Measurements from ENCODE around the gene TAS2R10. TPM values are rescaled to one million over a fixed set of nuclear protein-coding genes. Genes with fewer than 3 reads are reported as not detected.

Gene TAS2R10, protein sequence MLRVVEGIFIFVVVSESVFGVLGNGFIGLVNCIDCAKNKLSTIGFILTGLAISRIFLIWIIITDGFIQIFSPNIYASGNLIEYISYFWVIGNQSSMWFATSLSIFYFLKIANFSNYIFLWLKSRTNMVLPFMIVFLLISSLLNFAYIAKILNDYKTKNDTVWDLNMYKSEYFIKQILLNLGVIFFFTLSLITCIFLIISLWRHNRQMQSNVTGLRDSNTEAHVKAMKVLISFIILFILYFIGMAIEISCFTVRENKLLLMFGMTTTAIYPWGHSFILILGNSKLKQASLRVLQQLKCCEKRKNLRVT
- polyA plus RNA-seq (2013, experiment 1 of 2): 0.14 TPM
- 0.36 TPM for polyA plus RNA-seq (2013, experiment 2 of 2)

DNA sequence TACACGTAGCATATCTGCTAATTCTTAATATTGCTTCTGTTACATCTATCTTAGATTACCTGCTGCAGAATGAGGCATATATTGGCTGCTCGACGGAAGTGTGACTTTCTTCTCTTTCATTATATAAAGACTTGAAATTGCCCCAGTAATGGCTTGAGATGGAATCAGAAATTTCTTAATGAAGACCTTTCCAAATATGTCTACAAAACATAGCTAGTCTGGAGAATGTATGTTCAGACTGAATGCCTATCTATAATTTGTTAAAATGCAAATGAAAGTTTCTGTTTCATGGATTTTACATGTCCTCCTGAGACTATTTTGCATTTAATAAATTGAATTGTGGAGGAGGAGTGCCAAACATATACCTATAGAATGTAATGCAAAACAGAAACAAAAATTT is at the start of gene TAS2R10:
Gene TAS2R10 (minus strand): TSS at position 101 of the 400 bp plus-strand sequence. CDS start 89 bp downstream, at position 12.
- Histone ChIP-seq H3K27me3 (ENCODE audit: control insufficient read depth in 3 of 3, insufficient read depth in 3 of 3, low read depth in 1 of 3, low read length in 3 of 3) (no peaks in the 10 kb centered on the region), H2AK5ac (ENCODE audit: low read depth, low read length) (no peak within 1 kb of the TSS), H3K9ac (ENCODE audit: low read depth, low read length, poor library complexity) (no peak within 1 kb of the TSS), H3K79me1 (ENCODE audit: low read depth, low read length) (no peaks in the 10 kb centered on the region), H2BK5ac (ENCODE audit: low read length) (no peak within 1 kb of the TSS), H3K4me2 (ENCODE audit: insufficient read depth, low read length, poor library complexity, severe bottlenecking) (no peak within 1 kb of the TSS), H3K36me3 (replicated peaks in 1 of 2; ENCODE audit: control insufficient read depth in 2 of 2, insufficient read depth in 2 of 2, low read length in 2 of 2) (no peaks in the 10 kb centered on the region), H3K18ac (ENCODE audit: low read length) (no peak within 1 kb of the TSS), H2BK120ac (ENCODE audit: low read depth, low read length) (no peak within 1 kb of the TSS), H2BK12ac (ENCODE audit: low read length) (no peak within 1 kb of the TSS), H3K23ac (ENCODE audit: low read depth, low read length, poor library complexity) (no peak within 1 kb of the TSS), H4K91ac (ENCODE audit: low read depth, low read length, poor library complexity) (no peak within 1 kb of the TSS), H3K4ac (ENCODE audit: low read length) (no peak within 1 kb of the TSS), H3K9me3 (replicated peaks in 1 of 2; ENCODE audit: control insufficient read depth in 2 of 2, insufficient read depth in 1 of 2, low read depth in 1 of 2, low read length in 2 of 2) (no peaks in the 10 kb centered on the region), H2BK15ac (ENCODE audit: low read length) (no peak within 1 kb of the TSS), H4K8ac (ENCODE audit: low read depth, low read length) (no peak within 1 kb of the TSS), H3K27ac (replicated peaks; ENCODE audit: low read length) (no peak within 1 kb of the TSS), H3K14ac (ENCODE audit: low read length) (no peak within 1 kb of the TSS), H2AFZ (ENCODE audit: low read length) (no peak within 1 kb of the TSS), H3K4me1 (ENCODE audit: control insufficient read depth in 2 of 2, insufficient read depth in 1 of 2, low read depth in 1 of 2, low read length in 2 of 2) (no peaks in the 10 kb centered on the region), H3K4me3 (ENCODE audit: low read length in 2 of 2) (no peak within 1 kb of the TSS)
- no peak for DNase-seq (ENCODE audit: low spot score)
- WGBS, 2 donors (ENCODE audit: extremely low coverage in 2 of 2, insufficient read length in 2 of 2, insufficient replicate concordance in 1 of 2): no CpG with 5 or more reads among the region's 3 CpGs

DNA sequence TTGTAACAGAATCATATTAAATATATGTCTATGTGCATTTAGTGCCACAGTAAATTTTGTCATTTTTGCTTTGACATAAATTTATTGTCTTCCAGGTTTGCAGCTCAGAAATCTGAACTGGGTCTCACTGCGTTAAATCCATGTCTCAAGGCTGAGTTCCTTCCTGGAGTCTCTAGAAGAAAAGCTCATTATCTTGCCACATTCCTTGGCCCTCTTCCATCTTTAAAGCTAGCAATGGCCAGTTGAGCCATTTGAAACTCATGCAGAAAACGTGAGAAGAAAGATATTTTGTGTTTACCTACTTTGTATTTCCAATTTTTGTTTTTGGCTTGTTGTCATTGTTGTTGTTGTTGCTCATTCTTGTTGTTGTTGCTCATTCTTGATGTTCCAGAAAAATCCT is 47.2 kb upstream of the TAS2R10 start:
- H3K9me3 ChIP-seq (replicated peaks in 1 of 2; ENCODE audit: control insufficient read depth in 2 of 2, insufficient read depth in 1 of 2, low read depth in 1 of 2, low read length in 2 of 2): no peaks in the 10 kb centered on the region
- WGBS, 2 donors (ENCODE audit: extremely low coverage in 2 of 2, insufficient read length in 2 of 2, insufficient replicate concordance in 1 of 2): no CpG with 5 or more reads among the region's 2 CpGs

DNA sequence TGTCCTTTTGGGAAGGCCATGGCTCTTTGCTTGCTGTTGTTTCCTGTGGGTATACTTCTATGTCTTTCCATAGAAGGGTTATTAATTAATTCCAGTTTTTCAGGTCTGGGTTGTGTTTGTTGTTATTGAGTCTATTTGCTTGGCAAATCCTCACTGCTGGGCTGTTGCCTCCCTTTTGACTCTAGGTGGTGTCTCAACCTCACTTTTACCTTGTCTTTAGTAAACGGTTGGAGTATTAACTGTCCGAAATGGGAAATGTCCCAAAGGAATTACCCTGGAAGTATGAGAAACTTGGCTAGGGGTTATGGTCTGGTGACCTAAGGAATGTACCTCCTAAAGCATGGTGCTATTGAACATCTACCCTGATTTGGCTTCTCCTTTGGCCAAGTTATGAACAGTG is 41.2 kb upstream of the TAS2R10 start:
- no CpG with 5 or more reads among the region's 2 CpGs for WGBS, 2 donors (ENCODE audit: extremely low coverage in 2 of 2, insufficient read length in 2 of 2, insufficient replicate concordance in 1 of 2)
- Histone ChIP-seq H2BK120ac (ENCODE audit: low read depth, low read length) (no peak overlapping the region), H3K9ac (ENCODE audit: low read depth, low read length, poor library complexity) (no peak overlapping the region), H2AFZ (ENCODE audit: low read length) (no peak overlapping the region), H3K27me3 (ENCODE audit: control insufficient read depth in 3 of 3, insufficient read depth in 3 of 3, low read depth in 1 of 3, low read length in 3 of 3) (no peaks in the 10 kb centered on the region), H3K27ac (replicated peaks; ENCODE audit: low read length) (no peak overlapping the region), H2BK12ac (ENCODE audit: low read length) (no peak overlapping the region), H3K14ac (ENCODE audit: low read length) (no peak overlapping the region), H3K4me1 (ENCODE audit: control insufficient read depth in 2 of 2, insufficient read depth in 1 of 2, low read depth in 1 of 2, low read length in 2 of 2) (no peaks in the 10 kb centered on the region), H4K91ac (ENCODE audit: low read depth, low read length, poor library complexity) (no peak overlapping the region), H3K79me1 (ENCODE audit: low read depth, low read length) (no peaks in the 10 kb centered on the region), H3K18ac (ENCODE audit: low read length) (no peak overlapping the region), H3K4ac (ENCODE audit: low read length) (no peak overlapping the region), H3K36me3 (replicated peaks in 1 of 2; ENCODE audit: control insufficient read depth in 2 of 2, insufficient read depth in 2 of 2, low read length in 2 of 2) (no peaks in the 10 kb centered on the region), H3K4me2 (ENCODE audit: insufficient read depth, low read length, poor library complexity, severe bottlenecking) (no peak overlapping the region), H3K9me3 (replicated peaks in 1 of 2; ENCODE audit: control insufficient read depth in 2 of 2, insufficient read depth in 1 of 2, low read depth in 1 of 2, low read length in 2 of 2) (peaks cover 0 to 2% of the 10 kb centered on the region in 2 donors), H2AK5ac (ENCODE audit: low read depth, low read length) (no peak overlapping the region), H3K4me3 (ENCODE audit: low read length in 2 of 2) (no peak overlapping the region), H2BK5ac (ENCODE audit: low read length) (no peak overlapping the region), H2BK15ac (ENCODE audit: low read length) (no peak overlapping the region), H4K8ac (ENCODE audit: low read depth, low read length) (no peak overlapping the region), H3K23ac (ENCODE audit: low read depth, low read length, poor library complexity) (no peak overlapping the region)
- no peak for DNase-seq (ENCODE audit: low spot score)

More for the DNA sequence above, 47.2 kb upstream of the TAS2R10 start:
- Histone ChIP-seq H4K8ac (ENCODE audit: low read depth, low read length) (no peak overlapping the region), H3K36me3 (replicated peaks in 1 of 2; ENCODE audit: control insufficient read depth in 2 of 2, insufficient read depth in 2 of 2, low read length in 2 of 2) (peaks cover 4 to 12% of the 10 kb centered on the region in 2 donors), H4K91ac (ENCODE audit: low read depth, low read length, poor library complexity) (no peak overlapping the region), H2BK120ac (ENCODE audit: low read depth, low read length) (no peak overlapping the region), H3K9ac (ENCODE audit: low read depth, low read length, poor library complexity) (no peak overlapping the region), H2AFZ (ENCODE audit: low read length) (no peak overlapping the region), H2BK5ac (ENCODE audit: low read length) (no peak overlapping the region), H3K4ac (ENCODE audit: low read length) (no peak overlapping the region), H3K27me3 (ENCODE audit: control insufficient read depth in 3 of 3, insufficient read depth in 3 of 3, low read depth in 1 of 3, low read length in 3 of 3) (no peaks in the 10 kb centered on the region), H3K23ac (ENCODE audit: low read depth, low read length, poor library complexity) (no peak overlapping the region), H3K4me1 (ENCODE audit: control insufficient read depth in 2 of 2, insufficient read depth in 1 of 2, low read depth in 1 of 2, low read length in 2 of 2) (no peaks in the 10 kb centered on the region), H3K4me2 (ENCODE audit: insufficient read depth, low read length, poor library complexity, severe bottlenecking) (no peak overlapping the region), H3K27ac (replicated peaks; ENCODE audit: low read length) (no peak overlapping the region), H3K18ac (ENCODE audit: low read length) (no peak overlapping the region), H3K14ac (ENCODE audit: low read length) (no peak overlapping the region), H2BK12ac (ENCODE audit: low read length) (no peak overlapping the region), H3K4me3 (ENCODE audit: low read length in 2 of 2) (no peak overlapping the region), H3K79me1 (ENCODE audit: low read depth, low read length) (no peaks in the 10 kb centered on the region), H2BK15ac (ENCODE audit: low read length) (no peak overlapping the region), H2AK5ac (ENCODE audit: low read depth, low read length) (no peak overlapping the region)
- DNase-seq (ENCODE audit: low spot score): no peak

DNA sequence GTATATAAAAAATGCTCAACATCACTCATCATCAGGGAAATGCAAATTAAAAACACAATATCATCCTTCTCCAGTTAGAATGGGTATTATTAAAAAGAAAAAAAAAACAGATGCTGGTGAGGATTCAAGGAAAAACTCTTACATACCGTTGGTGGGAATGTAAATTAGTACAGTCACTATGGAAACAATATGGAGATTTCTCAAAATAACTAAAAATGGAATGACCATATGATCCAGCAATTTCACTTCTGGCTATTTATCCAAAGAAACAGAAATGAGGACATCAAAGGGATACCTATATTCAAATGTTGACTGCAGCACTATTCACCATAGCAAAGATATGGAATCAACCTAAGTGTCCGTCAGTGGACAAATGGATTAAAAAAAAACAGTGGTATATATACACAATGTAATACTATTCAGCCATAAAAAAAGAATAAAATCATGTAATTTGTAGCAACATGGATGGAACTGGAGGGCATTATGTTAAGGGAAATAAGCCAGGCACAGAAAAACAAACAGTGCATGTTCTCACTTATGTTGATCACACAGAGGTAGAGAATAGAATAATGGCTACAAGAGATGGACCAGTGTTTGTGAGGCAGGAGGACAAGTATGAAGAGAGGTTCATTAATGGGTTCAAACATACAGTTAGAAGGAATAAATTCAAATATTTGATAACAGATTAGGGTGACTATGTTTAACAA is 37.5 kb upstream of the TAS2R10 start:
- no peak overlapping the region for H2BK5ac ChIP-seq (ENCODE audit: low read length)
- H3K14ac ChIP-seq (ENCODE audit: low read length): no peak overlapping the region
- H2BK15ac ChIP-seq (ENCODE audit: low read length): no peak overlapping the region
- no peaks in the 10 kb centered on the region for H3K27me3 ChIP-seq (ENCODE audit: control insufficient read depth in 3 of 3, insufficient read depth in 3 of 3, low read depth in 1 of 3, low read length in 3 of 3)
- WGBS, 2 donors (ENCODE audit: extremely low coverage in 2 of 2, insufficient read length in 2 of 2, insufficient replicate concordance in 1 of 2): no CpG with 5 or more reads among the region's 2 CpGs
- no peak overlapping the region for H3K4me2 ChIP-seq (ENCODE audit: insufficient read depth, low read length, poor library complexity, severe bottlenecking)
- H2AFZ ChIP-seq (ENCODE audit: low read length): no peak overlapping the region
- H2BK12ac ChIP-seq (ENCODE audit: low read length): no peak overlapping the region
- H3K9ac ChIP-seq (ENCODE audit: low read depth, low read length, poor library complexity): no peak overlapping the region
- H2AK5ac ChIP-seq (ENCODE audit: low read depth, low read length): no peak overlapping the region
- H4K91ac ChIP-seq (ENCODE audit: low read depth, low read length, poor library complexity): no peak overlapping the region
- peaks cover 0 to 7% of the 10 kb centered on the region in 2 donors for H3K36me3 ChIP-seq (replicated peaks in 1 of 2; ENCODE audit: control insufficient read depth in 2 of 2, insufficient read depth in 2 of 2, low read length in 2 of 2)
- H3K18ac ChIP-seq (ENCODE audit: low read length): no peak overlapping the region
- no peak overlapping the region for H3K27ac ChIP-seq (replicated peaks; ENCODE audit: low read length)
- no peak overlapping the region for H3K4ac ChIP-seq (ENCODE audit: low read length)
- H3K9me3 ChIP-seq (replicated peaks in 1 of 2; ENCODE audit: control insufficient read depth in 2 of 2, insufficient read depth in 1 of 2, low read depth in 1 of 2, low read length in 2 of 2): peaks cover 2 to 17% of the 10 kb centered on the region in 2 donors
- no peak for DNase-seq (ENCODE audit: low spot score)
- H3K23ac ChIP-seq (ENCODE audit: low read depth, low read length, poor library complexity): no peak overlapping the region
- no peak overlapping the region for H2BK120ac ChIP-seq (ENCODE audit: low read depth, low read length)
- no peak overlapping the region for H3K4me3 ChIP-seq (ENCODE audit: low read length in 2 of 2)
- no peaks in the 10 kb centered on the region for H3K79me1 ChIP-seq (ENCODE audit: low read depth, low read length)
- H3K4me1 ChIP-seq (ENCODE audit: control insufficient read depth in 2 of 2, insufficient read depth in 1 of 2, low read depth in 1 of 2, low read length in 2 of 2): no peaks in the 10 kb centered on the region
- no peak overlapping the region for H4K8ac ChIP-seq (ENCODE audit: low read depth, low read length)

Measured in neuronal stem cell (in vitro differentiated cells).